GM18858 (cell line): ENCODE results near the gene CANX.

Source experiments
- ATAC-seq: cut with Tn5 transposase; IDR thresholded peaks from one replicate; pipeline ENCODE4 v1.9.1; 2021; ENCODE audit not compliant: unreplicated experiment

CANX gene

GRCh38 chr5:179749857-179750508, 51.2 kb downstream of the CANX start:
- no peak for ATAC-seq

DNA sequence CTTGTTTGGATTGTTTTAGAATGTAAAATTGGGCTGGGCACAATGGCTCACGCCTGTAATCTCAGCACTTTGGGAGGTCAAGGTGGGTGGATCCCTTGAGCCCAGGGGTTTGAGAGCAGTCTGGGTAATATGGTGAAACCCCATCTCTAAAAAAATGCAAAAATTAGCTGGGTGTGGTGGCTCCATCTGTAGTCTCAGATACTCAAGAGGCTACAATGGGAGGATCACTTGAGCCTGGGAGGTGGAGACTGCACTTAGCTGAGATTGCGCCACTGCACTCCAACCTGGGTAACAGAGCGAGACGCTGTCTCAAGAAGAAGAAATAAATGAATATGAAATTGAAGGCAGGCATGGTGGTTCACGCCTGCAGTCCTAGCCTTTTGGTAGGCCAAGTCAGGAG, 55.2 kb downstream of the CANX start:
- no peak for ATAC-seq

- ATAC-seq = no peak
Measured at GRCh38 chr5:179755022-179755421, 56.3 kb downstream of the CANX start.

DNA sequence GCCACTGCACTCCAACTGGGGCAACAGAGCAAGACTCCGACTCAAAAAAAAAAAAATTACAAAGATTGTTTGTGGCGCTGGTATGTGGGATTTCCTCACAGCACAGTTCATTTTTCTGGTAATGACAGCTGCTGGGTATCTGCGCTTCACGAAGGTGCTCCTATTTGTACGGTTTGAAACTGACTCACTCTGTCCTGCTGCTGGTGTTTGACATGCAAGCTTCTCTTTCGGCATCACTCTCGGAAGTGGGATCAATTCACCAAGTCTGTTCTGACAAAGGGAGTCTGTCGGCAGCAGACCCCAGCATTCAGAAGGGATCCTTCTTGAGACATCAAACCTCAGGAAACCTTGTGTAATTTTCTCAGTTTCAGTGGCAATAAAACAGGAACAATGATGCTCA, 60.2 kb downstream of the CANX start:
- no peak for ATAC-seq

GRCh38 chr5:179759581-179760551, 61.1 kb downstream of the CANX start:
- ATAC-seq = no peak

DNA sequence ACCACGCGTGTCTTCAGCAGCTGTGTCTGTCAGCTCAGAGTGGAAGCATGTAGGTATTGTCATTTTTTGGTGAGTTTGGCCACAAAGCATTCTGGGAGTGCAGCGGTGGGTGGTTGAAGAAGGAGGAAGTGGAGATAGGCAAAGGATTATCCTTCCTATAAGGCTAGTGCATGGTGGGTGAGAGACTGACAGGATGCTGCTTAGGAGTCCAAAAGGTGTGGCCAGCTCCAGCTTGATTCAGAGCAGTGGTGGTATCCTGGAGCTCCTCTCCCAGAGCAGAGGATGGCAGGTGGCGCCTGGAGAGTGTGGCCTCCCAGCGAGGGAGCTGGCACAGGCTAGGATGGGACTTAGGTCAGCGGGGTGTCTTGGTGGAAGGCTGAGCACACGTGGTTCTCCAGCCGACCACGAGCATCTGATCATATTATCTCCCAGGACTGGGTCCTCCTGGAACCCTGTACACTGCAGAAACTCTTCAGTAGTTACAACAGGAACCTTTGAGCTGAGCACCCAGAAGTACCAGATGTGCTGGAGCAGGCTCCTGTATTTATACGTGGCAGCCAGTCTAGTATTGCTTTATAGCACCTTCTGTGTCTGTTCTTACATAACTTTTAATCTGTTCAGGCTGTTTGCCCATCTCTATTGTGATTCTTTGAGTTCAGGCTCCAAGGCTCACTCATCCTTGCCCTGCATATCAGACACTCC, 63.5 kb downstream of the CANX start:
- ATAC-seq = no peak

- no peak for ATAC-seq
Measured at GRCh38 chr5:179762781-179763176, 64.0 kb downstream of the CANX start.

GRCh38 chr5:179763215-179763945, 64.6 kb downstream of the CANX start:
- ATAC-seq = no peak

- no peak for ATAC-seq
Measured at GRCh38 chr5:179764056-179764455, 65.3 kb downstream of the CANX start.

GRCh38 chr5:179765400-179765799, 66.6 kb downstream of the CANX start:
- no peak for ATAC-seq

GRCh38 chr5:179766021-179766725, 67.4 kb downstream of the CANX start:
- ATAC-seq = no peak

DNA sequence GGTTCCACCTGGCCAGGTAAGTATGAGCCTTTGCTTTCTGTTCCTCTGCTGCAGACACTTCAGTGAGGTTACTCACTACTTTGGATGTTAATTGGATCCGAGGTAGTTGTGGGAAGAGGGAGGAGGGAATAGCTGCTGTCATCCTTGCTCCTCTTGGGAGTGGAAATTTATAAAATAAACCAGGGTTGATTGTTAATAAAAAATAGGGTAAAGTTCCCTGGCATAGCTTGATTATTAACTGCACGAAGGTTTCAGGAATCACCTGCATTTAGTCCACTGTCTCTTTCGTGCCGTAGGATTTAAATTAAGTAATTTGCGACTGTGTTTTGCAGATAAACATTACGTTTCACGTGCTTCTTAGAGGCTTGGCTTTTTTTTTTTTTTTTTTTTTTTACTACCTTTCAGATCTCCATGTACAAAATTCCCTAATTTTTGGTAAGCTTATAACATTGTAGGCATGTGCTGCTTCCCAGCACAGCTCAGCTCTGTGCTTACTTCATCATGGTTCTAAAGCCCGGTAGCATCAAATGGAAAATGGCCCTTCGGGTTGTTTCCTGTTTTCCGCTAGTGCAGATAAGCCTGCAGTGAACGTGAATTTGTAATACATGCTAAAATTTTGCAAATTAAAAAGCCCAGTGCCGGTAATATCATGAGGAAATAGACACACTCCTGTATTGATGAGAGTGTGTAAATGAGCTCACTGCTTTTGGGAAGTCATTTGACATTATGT, 68.1 kb downstream of the CANX start:
- no peak for ATAC-seq

- no peak for ATAC-seq
Measured at GRCh38 chr5:179767496-179768100, 68.8 kb downstream of the CANX start.

GRCh38 chr5:179768326-179769085, 69.7 kb downstream of the CANX start:
- no peak for ATAC-seq

- ATAC-seq = no peak
Measured at GRCh38 chr5:179769271-179769670, 70.5 kb downstream of the CANX start.

DNA sequence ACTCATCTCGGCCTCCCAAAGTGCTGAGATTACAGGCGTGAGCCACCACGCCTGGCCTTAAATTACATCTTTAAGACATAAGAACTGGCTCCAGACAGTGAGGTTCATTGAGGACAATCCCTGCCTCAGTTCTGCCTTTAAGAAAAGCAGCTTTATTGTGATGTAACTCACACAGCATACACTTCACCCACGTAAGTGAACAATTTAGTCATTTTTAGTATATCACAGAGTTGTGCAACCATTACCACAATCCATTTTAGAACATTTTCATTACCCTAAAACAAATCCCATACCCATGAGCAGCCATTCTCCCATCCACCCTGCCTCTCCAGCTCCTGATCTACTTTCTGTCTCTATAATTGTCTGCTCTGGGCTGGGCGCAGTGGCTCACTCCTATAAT, 71.0 kb downstream of the CANX start:
- no peak for ATAC-seq

DNA sequence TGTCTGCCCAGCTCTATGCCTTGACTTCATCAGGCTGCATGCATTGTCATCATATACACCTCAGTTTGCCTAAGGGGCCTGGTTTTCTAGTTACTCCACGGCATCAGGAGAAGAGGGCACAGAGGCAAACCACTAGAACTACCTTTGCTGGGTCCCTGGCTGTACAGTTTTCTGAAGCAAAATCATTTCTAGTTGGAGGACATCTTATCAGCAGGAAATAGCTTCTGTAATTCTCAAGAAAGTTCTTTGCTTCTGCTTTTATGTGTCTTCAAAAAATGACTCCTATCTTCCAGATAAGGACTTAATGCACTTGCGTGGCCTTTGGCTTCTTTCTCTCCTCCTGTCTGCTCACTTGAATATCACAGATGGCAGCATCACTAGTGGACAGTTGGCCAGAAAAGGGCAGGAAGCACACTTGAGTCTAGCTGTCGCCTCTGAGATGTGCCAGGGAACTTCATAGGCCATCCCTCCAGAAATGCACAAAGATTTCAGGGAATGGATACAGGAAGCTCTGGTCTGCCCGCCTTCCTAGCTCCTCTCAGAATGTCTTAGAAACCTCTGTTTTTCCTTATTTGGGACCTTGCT, 72.6 kb downstream of the CANX start:
- ATAC-seq = no peak

- no peak for ATAC-seq
Measured at GRCh38 chr5:179772351-179772750, 73.6 kb downstream of the CANX start.
